DND-41 (cell line): ENCODE data around the gene RFX1.

Source experiments
- ATAC-seq: fragments of 200-7000 bp; cut with Tn5 transposase; 3 replicates; pipeline ENCODE4 v1.9.1; 2021; ENCODE audit warnings: low read depth; ENCODE audit not compliant: insufficient read depth
- DNase-seq: peaks from one replicate; pipeline ENCODE4 v3.0.0-alpha.2; 2020
- H2AFZ ChIP-seq: 2 replicates; pipeline ENCODE4 v1.6.0; 2012; ENCODE audit warnings: low read depth, low read length
- H3K27ac ChIP-seq: 2 replicates; pipeline ENCODE4 v1.5.1; 2012; ENCODE audit warnings: low read length, inconsistent platforms
- H3K27me3 ChIP-seq: fragments of 200-600 bp; sonication (generic); 2 replicates; pipeline ENCODE4 v1.6.0; 2012; ENCODE audit warnings: low read length, mild to moderate bottlenecking, inconsistent platforms; ENCODE audit not compliant: insufficient read depth, poor library complexity
- H3K36me3 ChIP-seq: 2 replicates; pipeline ENCODE4 v1.5.1; 2012; ENCODE audit warnings: low read length, inconsistent platforms; ENCODE audit not compliant: insufficient read depth
- H3K4me1 ChIP-seq: 2 replicates; pipeline ENCODE4 v1.5.1; 2012; ENCODE audit warnings: mild to moderate bottlenecking, low read length; ENCODE audit not compliant: insufficient read depth
- H3K4me2 ChIP-seq: 2 replicates; pipeline ENCODE4 v1.6.0; 2012; ENCODE audit warnings: mild to moderate bottlenecking, moderate library complexity, low read length, inconsistent platforms; ENCODE audit not compliant: insufficient read depth
- H3K4me3 ChIP-seq, 2 experiments: fragments of 200-600 bp in 1 of 2; shearing (Covaris generic) in 1 of 2; 2 replicates each; pipeline ENCODE4 v1.5.1; 2012 to 2016; ENCODE audit warnings: inconsistent platforms in 2 of 2, low read length in 2 of 2, mild to moderate bottlenecking in 2 of 2, low read depth in 1 of 2, moderate library complexity in 1 of 2
- H3K79me2 ChIP-seq: 2 replicates; pipeline ENCODE4 v1.6.0; 2012; ENCODE audit warnings: low read length, inconsistent platforms; ENCODE audit not compliant: insufficient read depth
- H3K9ac ChIP-seq: 2 replicates; pipeline ENCODE4 v1.6.0; 2012; ENCODE audit warnings: low read depth, mild to moderate bottlenecking, inconsistent platforms, low read length, moderate library complexity
- H3K9me3 ChIP-seq: 2 replicates; pipeline ENCODE4 v1.5.1; 2012; ENCODE audit warnings: low read length, moderate library complexity, mild to moderate bottlenecking, inconsistent platforms; ENCODE audit not compliant: insufficient read depth, severe bottlenecking
- H4K20me1 ChIP-seq: 2 replicates; pipeline ENCODE4 v1.6.0; 2012; ENCODE audit warnings: low read length; ENCODE audit not compliant: insufficient read depth
- CTCF ChIP-seq: IDR thresholded peaks from 2 replicates; pipeline ENCODE4 v1.5.1; 2012; ENCODE audit warnings: borderline replicate concordance, low read length, moderate library complexity, mild to moderate bottlenecking; ENCODE audit not compliant: poor library complexity, severe bottlenecking; ENCODE audit errors: extremely low read depth
- EZH2 ChIP-seq: IDR thresholded peaks from 3 replicates; pipeline ENCODE4 v1.6.1; 2012; ENCODE audit warnings: borderline replicate concordance, low read depth, mild to moderate bottlenecking, moderate library complexity, low read length, inconsistent platforms; ENCODE audit not compliant: severe bottlenecking

Gene RFX1

GRCh38 chr19:13984875-13985741 lies 21.0 kb downstream of the RFX1 start:
- H3K4me3 ChIP-seq: no peak overlapping the region
- H3K36me3 ChIP-seq: peaks cover 38% of the 10 kb centered on the region
- H3K4me2 ChIP-seq: no peak overlapping the region
- no peak overlapping the region for H2AFZ ChIP-seq
- no peak for DNase-seq
- peaks cover 30% of the 10 kb centered on the region for H3K4me1 ChIP-seq
- H3K9me3 ChIP-seq: no peaks in the 10 kb centered on the region
- no peak overlapping the region for H3K9ac ChIP-seq
- H4K20me1 ChIP-seq: no peaks in the 10 kb centered on the region
- peak overlapping the region; percentile 94 for H3K27ac ChIP-seq
- H3K79me2 ChIP-seq: no peaks in the 10 kb centered on the region
- no peak for ATAC-seq
- no peak for TF ChIP-seq EZH2
- TF ChIP-seq CTCF: no peak
- H3K27me3 ChIP-seq: no peaks in the 10 kb centered on the region

- H2AFZ ChIP-seq: no peak overlapping the region
These were observed 21.9 kb downstream of the RFX1 start for GRCh38 chr19:13984186-13984585.

GRCh38 chr19:13983213-13983889 lies 22.8 kb downstream of the RFX1 start:
- H3K9me3 ChIP-seq: no peaks in the 10 kb centered on the region
- peaks cover 29% of the 10 kb centered on the region for H3K4me1 ChIP-seq
- no peaks in the 10 kb centered on the region for H3K79me2 ChIP-seq
- no peak overlapping the region for H3K4me2 ChIP-seq
- H3K27me3 ChIP-seq: no peaks in the 10 kb centered on the region
- H4K20me1 ChIP-seq: no peaks in the 10 kb centered on the region
- no peak overlapping the region for H3K4me3 ChIP-seq
- no peak overlapping the region for H2AFZ ChIP-seq
- no peak for TF ChIP-seq EZH2
- TF ChIP-seq CTCF: no peak
- H3K36me3 ChIP-seq: peaks cover 36% of the 10 kb centered on the region
- H3K27ac ChIP-seq: no peak overlapping the region
- ATAC-seq: no peak
- no peak overlapping the region for H3K9ac ChIP-seq
- DNase-seq: no peak

More at GRCh38 chr19:13984186-13984585, 21.9 kb downstream of the RFX1 start:
- no peaks in the 10 kb centered on the region for H3K79me2 ChIP-seq
- DNase-seq: peak; percentile 31
- peaks cover 30% of the 10 kb centered on the region for H3K4me1 ChIP-seq
- H3K27me3 ChIP-seq: no peaks in the 10 kb centered on the region
- peaks cover 37% of the 10 kb centered on the region for H3K36me3 ChIP-seq
- no peak for TF ChIP-seq EZH2
- TF ChIP-seq CTCF: no peak
- no peak overlapping the region for H3K4me2 ChIP-seq
- no peak overlapping the region for H3K4me3 ChIP-seq
- H3K9ac ChIP-seq: no peak overlapping the region
- H3K9me3 ChIP-seq: no peaks in the 10 kb centered on the region
- no peaks in the 10 kb centered on the region for H4K20me1 ChIP-seq
- ATAC-seq: no peak
- H3K27ac ChIP-seq: no peak overlapping the region
